ENCODE results near the gene ERI2.
A peak's percentile ranks its signal among the peaks of the same experiment; 100 is the strongest.
"Not testable (repeated sequence)": the region's sequence is repeated elsewhere in the genome, so short reads cannot be mapped to it uniquely, and the experiment has no call there.

ERI2 gene

GRCh38 chr16:20765732-20766131 is 40.5 kb downstream of the ERI2 start:
- intact Hi-C loops (cut with micrococcal nuclease) = no loop called here
- no peak overlapping the region for H3K27ac Mint-ChIP-seq

GRCh38 chr16:20764448-20764847 is 41.8 kb downstream of the ERI2 start:
- H3K27me3 Mint-ChIP-seq; H3K27ac Mint-ChIP-seq; H3K36me3 Mint-ChIP-seq (ENCODE audit: low read depth); H3K4me3 Mint-ChIP-seq; intact Hi-C loops (cut with micrococcal nuclease): not testable (repeated sequence)
- peaks cover 18% of the 10 kb centered on the region for H3K9me3 Mint-ChIP-seq
- peaks cover 33% of the 10 kb centered on the region for H3K4me1 Mint-ChIP-seq (ENCODE audit: low read depth)

More at GRCh38 chr16:20765732-20766131, 40.5 kb downstream of the ERI2 start:
- H3K27me3 Mint-ChIP-seq = no peaks in the 10 kb centered on the region
- H3K4me3 Mint-ChIP-seq = no peak overlapping the region
- H3K4me1 Mint-ChIP-seq (ENCODE audit: low read depth) = peaks cover 25% of the 10 kb centered on the region
- H3K9me3 Mint-ChIP-seq = peaks cover 7% of the 10 kb centered on the region
- peaks cover 5% of the 10 kb centered on the region for H3K36me3 Mint-ChIP-seq (ENCODE audit: low read depth)

- Mint-ChIP-seq H3K27me3 (no peaks in the 10 kb centered on the region), H3K9me3 (peaks cover 18% of the 10 kb centered on the region), H3K27ac (peak within 1 kb of the TSS; percentile 84), H3K36me3 (ENCODE audit: low read depth) (peaks cover 7% of the 10 kb centered on the region), H3K4me3 (peak within 1 kb of the TSS; percentile 83), H3K4me1 (ENCODE audit: low read depth) (peaks cover 33% of the 10 kb centered on the region)
- intact Hi-C loops (cut with micrococcal nuclease) = no loop called here
These were observed 42.6 kb downstream of the ERI2 start, which contains the start of gene ACSM3 for GRCh38 chr16:20763461-20764232. Gene ACSM3 (plus strand): TSS chr16:20764014. CDS start chr16:20770035, 6,021 bp downstream.

- Mint-ChIP-seq H3K27me3 (no peaks in the 10 kb centered on the region), H3K36me3 (ENCODE audit: low read depth) (peaks cover 7% of the 10 kb centered on the region)
These were observed 43.7 kb downstream of the ERI2 start for GRCh38 chr16:20762404-20763123.

GRCh38 chr16:20761175-20761574 is 45.1 kb downstream of the ERI2 start:
- no peaks in the 10 kb centered on the region for H3K27me3 Mint-ChIP-seq
- no peak overlapping the region for H3K4me3 Mint-ChIP-seq
- peaks cover 18% of the 10 kb centered on the region for H3K9me3 Mint-ChIP-seq
- peaks cover 7% of the 10 kb centered on the region for H3K36me3 Mint-ChIP-seq (ENCODE audit: low read depth)
- H3K27ac Mint-ChIP-seq = no peak overlapping the region
- intact Hi-C loops (cut with micrococcal nuclease) = no loop called here
- H3K4me1 Mint-ChIP-seq (ENCODE audit: low read depth) = peaks cover 33% of the 10 kb centered on the region

More at GRCh38 chr16:20762404-20763123, 43.7 kb downstream of the ERI2 start:
- intact Hi-C loops (cut with micrococcal nuclease) = no loop called here
- no peak overlapping the region for H3K4me3 Mint-ChIP-seq
- peaks cover 18% of the 10 kb centered on the region for H3K9me3 Mint-ChIP-seq
- H3K27ac Mint-ChIP-seq = peak overlapping the region; percentile 84
- H3K4me1 Mint-ChIP-seq (ENCODE audit: low read depth) = peaks cover 33% of the 10 kb centered on the region

GRCh38 chr16:20760346-20760745 is 45.9 kb downstream of the ERI2 start:
- H3K27me3 Mint-ChIP-seq = no peaks in the 10 kb centered on the region
- no peak overlapping the region for H3K27ac Mint-ChIP-seq
- peaks cover 18% of the 10 kb centered on the region for H3K9me3 Mint-ChIP-seq
- peaks cover 33% of the 10 kb centered on the region for H3K4me1 Mint-ChIP-seq (ENCODE audit: low read depth)
- intact Hi-C loops (cut with micrococcal nuclease) = no loop called here
- peaks cover 7% of the 10 kb centered on the region for H3K36me3 Mint-ChIP-seq (ENCODE audit: low read depth)
- H3K4me3 Mint-ChIP-seq = no peak overlapping the region

GRCh38 chr16:20755799-20756198 is 50.5 kb downstream of the ERI2 start:
- H3K27ac Mint-ChIP-seq; intact Hi-C loops (cut with micrococcal nuclease); H3K4me1 Mint-ChIP-seq (ENCODE audit: low read depth); H3K36me3 Mint-ChIP-seq (ENCODE audit: low read depth); H3K27me3 Mint-ChIP-seq; H3K4me3 Mint-ChIP-seq: not testable (repeated sequence)
- peaks cover 11% of the 10 kb centered on the region for H3K9me3 Mint-ChIP-seq

- peaks cover 6% of the 10 kb centered on the region for H3K9me3 Mint-ChIP-seq
- no peak overlapping the region for H3K4me3 Mint-ChIP-seq
- H3K27ac Mint-ChIP-seq = no peak overlapping the region
- H3K4me1 Mint-ChIP-seq (ENCODE audit: low read depth) = peaks cover 3% of the 10 kb centered on the region
- no peaks in the 10 kb centered on the region for H3K36me3 Mint-ChIP-seq (ENCODE audit: low read depth)
- no peaks in the 10 kb centered on the region for H3K27me3 Mint-ChIP-seq
- intact Hi-C loops (cut with micrococcal nuclease) = no loop called here
These were observed 51.0 kb downstream of the ERI2 start for GRCh38 chr16:20755238-20755637.

- no peaks in the 10 kb centered on the region for H3K36me3 Mint-ChIP-seq (ENCODE audit: low read depth)
- H3K27me3 Mint-ChIP-seq = no peaks in the 10 kb centered on the region
- H3K4me3 Mint-ChIP-seq = no peak overlapping the region
- no peaks in the 10 kb centered on the region for H3K9me3 Mint-ChIP-seq
- intact Hi-C loops (cut with micrococcal nuclease) = no loop called here
- H3K27ac Mint-ChIP-seq = no peak overlapping the region
- no peaks in the 10 kb centered on the region for H3K4me1 Mint-ChIP-seq (ENCODE audit: low read depth)
These were observed 52.5 kb downstream of the ERI2 start for GRCh38 chr16:20753727-20754126.

GRCh38 chr16:20750558-20750957 is 55.7 kb downstream of the ERI2 start:
- H3K27me3 Mint-ChIP-seq = no peaks in the 10 kb centered on the region
- peaks cover 12% of the 10 kb centered on the region for H3K9me3 Mint-ChIP-seq
- H3K4me3 Mint-ChIP-seq = no peak overlapping the region
- peaks cover 10% of the 10 kb centered on the region for H3K36me3 Mint-ChIP-seq (ENCODE audit: low read depth)
- peaks cover 11% of the 10 kb centered on the region for H3K4me1 Mint-ChIP-seq (ENCODE audit: low read depth)
- no peak overlapping the region for H3K27ac Mint-ChIP-seq
- intact Hi-C loops (cut with micrococcal nuclease) = no loop called here

- H3K4me1 Mint-ChIP-seq (ENCODE audit: low read depth) = peaks cover 19% of the 10 kb centered on the region
- no peaks in the 10 kb centered on the region for H3K27me3 Mint-ChIP-seq
- H3K9me3 Mint-ChIP-seq = peaks cover 12% of the 10 kb centered on the region
- intact Hi-C loops (cut with micrococcal nuclease) = no loop called here
- H3K36me3 Mint-ChIP-seq (ENCODE audit: low read depth) = peaks cover 10% of the 10 kb centered on the region
- no peak overlapping the region for H3K27ac Mint-ChIP-seq
- H3K4me3 Mint-ChIP-seq = no peak overlapping the region
These were observed 56.8 kb downstream of the ERI2 start for GRCh38 chr16:20749474-20749873.

GRCh38 chr16:20747030-20747816 is 59.0 kb downstream of the ERI2 start:
- no peaks in the 10 kb centered on the region for H3K27me3 Mint-ChIP-seq
- H3K36me3 Mint-ChIP-seq (ENCODE audit: low read depth) = peaks cover 10% of the 10 kb centered on the region
- peaks cover 12% of the 10 kb centered on the region for H3K9me3 Mint-ChIP-seq

GRCh38 chr16:20746461-20746860 is 59.8 kb downstream of the ERI2 start:
- peaks cover 12% of the 10 kb centered on the region for H3K9me3 Mint-ChIP-seq
- no peaks in the 10 kb centered on the region for H3K27me3 Mint-ChIP-seq
- H3K4me3 Mint-ChIP-seq = no peak overlapping the region
- no peak overlapping the region for H3K27ac Mint-ChIP-seq
- H3K4me1 Mint-ChIP-seq (ENCODE audit: low read depth) = peaks cover 21% of the 10 kb centered on the region
- H3K36me3 Mint-ChIP-seq (ENCODE audit: low read depth) = peaks cover 11% of the 10 kb centered on the region
- intact Hi-C loops (cut with micrococcal nuclease) = no loop called here

More at GRCh38 chr16:20747030-20747816, 59.0 kb downstream of the ERI2 start:
- Mint-ChIP-seq H3K4me1 (ENCODE audit: low read depth) (peaks cover 21% of the 10 kb centered on the region), H3K4me3 (no peak overlapping the region), H3K27ac (peak overlapping the region; percentile 48)
- intact Hi-C loops (cut with micrococcal nuclease) = no loop called here
